Dermis microvascular lymphatic vessel endothelial cell (primary cell): Measurements from ENCODE around the gene CDC37. TPM values are rescaled to one million over a fixed set of nuclear protein-coding genes. Genes with fewer than 3 reads are reported as not detected.
"Not testable (repeated sequence)": the region's sequence is repeated elsewhere in the genome, so short reads cannot be mapped to it uniquely, and the experiment has no call there.

ENCODE experiments used
- DNase-seq, 2 donors: peaks; one replicate each; pipeline versions ENCODE4 v3.0.0 to v3.0.0-alpha.2; 2010; ENCODE audit warnings: low read depth in 2 of 2
- total RNA-seq: library from RNA; depleted of rRNA; stranded (reverse); fragments of >200 nt; gene quantifications from 2 replicates; pipeline ENCODE4 v1.2.1, GENCODE V29; 2014

Gene CDC37
- total RNA-seq, 1 donor from 2014 or later: 219 TPM

DNA sequence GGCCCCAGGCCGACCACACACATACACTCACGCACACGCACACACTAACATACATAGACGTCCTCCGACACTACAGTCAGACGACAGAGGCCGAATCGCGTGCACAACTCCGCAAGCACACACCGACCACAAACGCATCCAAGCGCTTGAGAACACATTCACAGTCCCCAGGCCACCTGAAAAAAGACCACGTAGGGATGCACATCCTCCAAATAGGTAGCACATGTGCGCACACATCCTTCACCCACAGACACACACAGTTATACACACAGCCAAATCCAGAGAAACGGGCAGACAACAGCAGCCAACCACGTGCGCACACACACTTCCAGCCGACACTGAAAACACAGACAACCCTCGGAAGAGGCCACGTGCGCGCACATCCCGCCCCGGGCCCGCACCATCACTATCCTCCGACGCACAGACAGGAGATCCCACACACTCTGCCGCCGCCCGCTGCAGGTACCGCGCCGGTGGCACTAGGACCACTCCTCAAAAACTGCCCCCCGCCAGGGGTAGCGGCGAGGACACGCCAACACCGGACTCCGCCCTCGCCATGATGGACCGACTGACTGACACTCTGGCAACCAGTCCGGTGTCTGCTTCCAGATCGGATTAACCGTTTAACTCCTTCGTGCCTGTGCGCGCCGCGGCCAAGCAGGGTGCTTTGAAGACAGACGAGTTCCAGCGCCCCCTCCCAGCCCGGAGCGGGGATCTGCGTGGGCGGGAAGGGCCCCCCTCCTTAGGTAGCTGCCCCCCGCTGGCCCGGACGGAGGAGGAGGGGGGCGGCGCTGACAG is 16.5 kb upstream of the CDC37 start:
- DNase-seq: peak in 1 of 2 donors; percentile 65

DNA sequence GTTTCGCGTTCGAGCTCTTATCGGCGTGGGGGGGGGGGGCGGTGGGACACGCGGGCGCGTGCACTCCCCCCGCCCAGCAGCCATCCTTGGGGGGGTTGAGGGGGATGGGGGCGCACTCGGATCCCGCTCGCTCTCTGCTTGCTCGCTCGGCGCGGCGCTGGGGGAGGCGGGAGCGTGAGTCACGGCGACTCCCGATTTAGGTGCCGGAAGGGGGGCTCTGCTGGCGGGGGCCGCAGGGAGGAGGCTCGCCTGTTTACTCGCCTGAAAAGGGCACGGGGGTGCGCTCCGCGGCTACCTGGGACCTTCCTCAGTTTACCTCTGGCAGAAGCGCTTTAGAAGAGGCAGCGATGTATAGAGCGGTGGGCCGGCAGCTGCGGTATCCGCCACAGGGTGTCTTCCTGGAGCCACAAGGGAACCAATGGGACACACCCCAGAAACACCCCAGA is 15.9 kb upstream of the CDC37 start:
- no peak for DNase-seq

DNA sequence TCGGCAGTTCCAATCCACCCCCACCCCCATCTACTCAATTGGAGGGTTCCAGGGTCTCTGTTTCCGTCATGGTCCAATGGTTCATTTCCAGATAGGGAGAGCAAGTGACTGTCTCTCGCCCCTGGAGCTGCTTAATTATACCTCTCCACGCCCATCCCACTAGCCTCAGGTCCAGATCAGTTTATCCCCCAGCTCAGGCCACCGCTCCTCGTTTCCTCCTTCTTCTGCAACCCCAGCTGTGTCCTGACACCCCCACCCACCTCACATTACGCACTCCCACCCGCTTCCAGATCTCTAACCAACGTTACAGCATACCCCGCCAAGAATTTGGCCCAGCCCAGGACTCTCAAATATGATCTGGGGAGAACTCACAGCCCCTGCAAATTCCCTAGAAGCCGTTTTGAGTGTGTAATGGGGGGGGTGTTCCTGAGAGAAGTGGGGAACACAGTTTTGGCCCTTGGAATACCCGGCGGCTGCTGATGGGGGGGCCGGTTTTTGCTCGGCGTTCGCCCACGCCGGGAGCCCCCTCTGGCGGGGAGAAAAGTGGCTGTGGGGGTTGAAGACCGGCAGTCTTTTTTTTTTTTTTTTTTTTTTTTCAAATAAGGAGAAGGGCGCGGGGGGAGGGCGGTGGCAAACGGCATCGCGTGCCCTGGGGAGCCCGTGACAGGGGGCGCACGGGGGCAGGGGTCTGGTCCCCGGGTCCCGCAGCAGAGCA is 15.3 kb upstream of the CDC37 start:
- no peak for DNase-seq

DNA sequence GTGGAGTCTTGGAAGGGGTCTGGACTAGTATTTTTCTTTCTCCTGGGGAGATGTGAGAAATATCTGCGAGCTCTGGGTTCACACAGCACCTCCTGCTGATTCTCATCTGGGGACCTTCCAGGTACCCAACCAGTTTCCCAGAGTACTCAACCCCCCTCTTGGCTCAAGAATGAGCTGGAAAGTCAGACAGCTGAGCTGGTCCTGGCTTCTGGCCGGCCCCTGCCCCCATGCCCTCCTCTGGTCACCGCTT is 14.8 kb upstream of the CDC37 start:
- DNase-seq: no peak

DNA sequence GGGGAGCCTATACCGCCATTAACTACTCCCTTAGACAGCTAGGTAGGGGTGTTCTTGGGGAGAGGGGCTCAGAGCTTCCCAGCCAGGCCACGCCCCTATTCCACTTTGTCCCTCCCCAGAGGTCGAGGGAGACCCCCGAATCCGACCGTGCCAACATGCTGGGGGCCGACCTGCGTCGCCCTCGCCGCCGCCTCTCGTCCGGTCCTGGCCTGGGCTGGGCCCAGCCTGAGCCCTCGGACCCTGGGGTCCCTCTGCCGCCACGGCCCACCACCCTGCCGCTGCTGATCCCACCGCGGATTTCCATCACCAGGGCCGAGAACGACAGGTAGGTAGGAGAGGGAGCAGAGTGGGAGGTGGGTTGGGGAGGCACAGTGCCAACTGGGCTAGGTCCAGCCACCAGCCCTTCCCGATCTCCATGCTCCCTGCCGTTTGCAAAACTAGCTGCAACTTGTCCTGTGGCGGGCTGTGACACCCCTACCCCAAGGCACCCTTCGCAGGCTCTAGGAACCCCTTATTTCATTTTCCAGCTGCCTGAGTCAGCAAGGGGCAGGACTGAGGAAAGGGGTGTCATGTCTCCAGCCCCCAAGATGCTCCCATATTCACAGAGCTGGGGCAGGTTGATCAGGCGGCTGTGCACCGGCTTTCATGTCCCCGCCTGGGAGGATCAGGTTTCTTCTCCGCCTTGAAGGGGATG is 14.3 kb upstream of the CDC37 start:
- no peak for DNase-seq

DNA sequence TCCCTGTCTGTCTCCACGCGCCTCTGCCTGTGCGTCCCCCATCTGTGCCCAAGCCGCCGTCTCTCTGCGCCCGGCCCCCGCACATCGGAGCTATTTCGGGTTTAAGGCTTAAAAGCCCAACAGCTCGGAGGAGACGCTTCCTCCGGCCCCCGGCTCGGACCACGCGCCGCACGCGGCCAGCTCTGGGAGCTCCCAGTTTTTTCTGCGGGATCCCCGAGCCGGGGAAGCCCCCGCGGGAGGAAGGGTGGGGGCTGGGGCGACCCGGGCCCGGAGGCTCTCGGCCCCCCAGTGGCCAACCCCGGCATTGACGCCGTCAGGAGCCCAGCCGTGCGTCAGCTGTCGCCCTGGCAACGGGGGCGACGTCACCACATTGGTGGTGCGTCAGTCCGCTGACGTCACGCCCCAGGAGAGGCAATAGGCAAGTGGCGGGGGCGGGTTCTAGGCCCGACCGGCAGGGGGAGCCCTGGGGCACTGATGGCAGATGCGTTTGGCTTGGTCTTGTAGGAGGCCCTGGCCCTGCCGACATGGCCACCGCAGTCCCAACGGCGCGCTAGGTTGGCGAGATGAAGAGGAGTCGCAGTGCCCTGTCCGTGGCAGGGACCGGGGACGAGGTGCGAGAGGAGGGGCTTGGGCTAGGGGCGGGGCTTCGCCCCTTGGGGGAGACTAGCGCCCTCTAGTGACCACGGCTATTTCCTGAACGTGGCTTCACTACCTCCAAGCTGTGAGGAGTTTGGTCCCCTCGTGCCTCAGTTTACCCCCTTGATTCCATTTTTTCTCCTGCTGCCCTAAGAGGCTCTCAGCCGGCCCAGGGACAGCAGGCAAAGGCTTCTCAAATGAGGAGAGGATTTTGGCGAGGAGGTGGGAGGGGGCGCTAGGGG is 13.3 kb upstream of the CDC37 start:
- peak; percentile 58 to 82 for DNase-seq

DNA sequence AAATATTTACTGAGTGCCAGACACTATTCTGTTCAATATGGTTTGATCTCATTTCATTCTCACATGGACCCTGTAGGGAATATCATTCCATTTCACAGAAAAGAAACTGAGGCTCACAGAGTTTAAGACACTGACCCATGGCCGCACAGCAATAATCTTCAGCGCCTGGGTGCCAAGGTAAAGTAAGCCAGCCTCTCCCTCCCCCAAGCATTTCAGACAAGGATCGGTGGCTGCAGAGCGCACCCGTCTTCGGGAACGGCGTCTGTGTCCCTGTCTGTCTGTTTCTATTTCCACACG is 12.7 kb upstream of the CDC37 start:
- DNase-seq: no peak

DNA sequence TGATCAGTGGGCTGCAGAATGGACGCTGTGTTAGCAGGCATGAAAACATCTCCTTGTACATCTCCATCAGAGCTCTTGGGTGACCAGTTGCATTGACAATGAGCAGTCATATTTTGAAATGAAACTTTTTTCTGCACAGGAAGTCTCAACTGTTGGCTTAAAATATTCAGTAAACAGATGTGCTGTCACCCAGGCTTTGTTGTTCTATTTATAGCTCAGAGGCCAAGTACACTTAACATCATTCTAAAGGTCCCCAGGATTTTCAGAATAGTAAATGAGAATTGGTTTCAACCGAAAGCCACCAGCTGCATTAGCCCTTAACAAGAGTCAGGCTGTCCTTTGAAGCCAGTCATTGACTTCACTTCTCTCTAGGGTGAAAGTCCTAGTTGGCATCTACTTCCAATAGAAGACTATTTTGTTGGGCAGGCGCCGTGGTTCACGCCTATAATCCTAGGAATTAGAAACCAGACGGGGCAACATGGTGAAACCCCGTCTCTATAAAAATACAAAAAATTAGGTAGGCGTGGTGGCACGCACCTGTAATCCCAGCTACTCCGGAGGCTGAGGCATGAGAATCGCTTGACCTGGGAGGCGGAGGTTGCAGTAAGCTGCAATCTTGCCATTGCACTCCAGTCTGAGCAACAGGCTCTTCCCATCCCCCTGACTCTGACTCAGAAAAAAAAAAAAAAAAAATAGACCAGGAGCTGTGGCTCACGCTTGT is 9.1 kb upstream of the CDC37 start:
- no peak for DNase-seq

DNA sequence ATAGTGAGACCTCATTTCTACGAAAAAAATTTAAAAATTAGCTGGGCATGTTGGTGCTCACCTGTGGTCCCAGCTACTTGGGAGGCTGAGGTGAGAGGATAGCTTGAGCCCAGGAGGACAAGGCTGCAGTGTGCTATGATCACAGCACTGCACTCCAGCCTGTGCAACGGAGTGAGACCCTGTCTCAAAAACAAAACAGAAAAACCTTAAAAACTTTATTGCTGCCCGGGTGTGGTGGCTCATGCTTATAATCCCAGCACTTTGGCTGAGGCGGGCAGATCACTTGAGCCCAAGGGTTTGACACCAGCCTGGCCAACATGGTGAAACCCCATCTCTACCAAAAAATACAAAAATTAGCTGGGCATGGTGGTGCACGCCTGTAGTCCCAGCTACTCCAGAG is 7.9 kb upstream of the CDC37 start:
- not testable (repeated sequence) for DNase-seq

DNA sequence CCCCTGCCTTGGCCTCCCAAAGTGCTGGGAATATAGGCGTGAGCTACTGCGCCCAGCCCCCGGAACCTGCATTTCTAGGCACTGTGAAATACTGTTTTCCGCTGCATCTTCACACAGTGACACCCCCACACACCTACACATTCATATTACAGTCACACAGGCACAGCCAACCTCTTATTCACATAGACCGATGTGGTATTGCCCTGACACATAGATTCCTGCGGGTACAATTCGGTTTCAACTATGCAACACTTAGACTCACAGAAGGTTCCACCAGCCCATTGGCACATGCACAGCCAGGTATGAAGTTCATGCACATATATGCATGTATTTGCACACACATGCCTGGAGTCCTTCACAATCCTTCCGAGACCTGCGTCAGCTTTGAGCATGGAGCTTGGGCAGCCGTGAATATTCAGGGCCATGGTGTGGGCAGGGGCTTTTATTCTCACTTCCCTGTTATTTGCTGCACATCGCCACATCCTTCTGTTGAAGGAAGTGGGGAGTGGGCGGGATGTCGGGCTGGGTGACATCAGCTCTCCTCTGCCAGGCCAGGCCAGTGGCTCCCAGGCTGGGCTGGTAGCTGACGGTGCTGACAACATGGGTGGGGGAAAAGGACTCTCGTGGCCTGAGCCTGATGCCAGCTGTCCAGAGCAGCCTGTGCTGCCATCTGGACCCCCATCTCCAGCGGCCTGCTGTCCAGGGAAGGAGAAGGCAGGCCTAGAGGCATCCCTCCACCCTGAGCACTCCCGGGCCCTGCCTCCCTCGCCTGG is 5.4 kb upstream of the CDC37 start:
- no peak for DNase-seq

DNA sequence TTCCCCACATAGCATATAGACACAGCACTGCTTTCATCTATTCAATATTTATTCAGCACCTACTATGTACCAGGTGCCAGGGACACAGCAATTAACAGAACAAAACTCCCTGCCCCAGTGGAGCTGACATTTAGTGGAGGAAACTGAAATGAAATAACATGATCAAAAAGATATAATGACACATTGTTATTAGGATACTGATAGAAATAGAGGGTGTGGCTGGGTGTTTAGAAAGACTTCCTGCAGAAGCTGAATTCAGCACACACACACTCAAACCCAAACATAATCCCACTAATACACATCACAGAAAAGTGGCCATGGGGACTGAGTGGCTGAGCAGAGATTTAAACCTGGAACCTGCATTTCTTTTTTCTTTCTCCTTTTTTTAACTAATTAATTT is 3.8 kb upstream of the CDC37 start:
- no peak for DNase-seq

DNA sequence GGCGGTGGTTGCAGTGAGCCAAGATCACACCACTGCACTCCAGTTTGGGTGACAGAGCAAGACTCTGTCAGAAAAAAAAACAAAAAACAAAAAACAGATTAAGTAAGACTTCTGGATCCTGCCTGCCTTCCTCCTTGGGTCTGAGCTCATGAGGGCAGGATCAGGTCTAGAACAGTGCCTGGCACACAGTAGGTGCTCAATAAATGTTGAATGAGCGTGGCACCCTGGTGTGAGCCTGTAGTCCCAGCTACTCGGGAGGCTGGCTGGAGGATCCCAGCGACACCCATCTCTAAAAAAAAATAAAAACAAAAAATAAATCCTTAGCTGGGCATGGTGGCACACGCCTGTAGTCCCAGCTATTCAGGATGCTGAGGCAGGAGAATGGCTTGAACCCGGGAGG is 2.8 kb upstream of the CDC37 start:
- DNase-seq: no peak

DNA sequence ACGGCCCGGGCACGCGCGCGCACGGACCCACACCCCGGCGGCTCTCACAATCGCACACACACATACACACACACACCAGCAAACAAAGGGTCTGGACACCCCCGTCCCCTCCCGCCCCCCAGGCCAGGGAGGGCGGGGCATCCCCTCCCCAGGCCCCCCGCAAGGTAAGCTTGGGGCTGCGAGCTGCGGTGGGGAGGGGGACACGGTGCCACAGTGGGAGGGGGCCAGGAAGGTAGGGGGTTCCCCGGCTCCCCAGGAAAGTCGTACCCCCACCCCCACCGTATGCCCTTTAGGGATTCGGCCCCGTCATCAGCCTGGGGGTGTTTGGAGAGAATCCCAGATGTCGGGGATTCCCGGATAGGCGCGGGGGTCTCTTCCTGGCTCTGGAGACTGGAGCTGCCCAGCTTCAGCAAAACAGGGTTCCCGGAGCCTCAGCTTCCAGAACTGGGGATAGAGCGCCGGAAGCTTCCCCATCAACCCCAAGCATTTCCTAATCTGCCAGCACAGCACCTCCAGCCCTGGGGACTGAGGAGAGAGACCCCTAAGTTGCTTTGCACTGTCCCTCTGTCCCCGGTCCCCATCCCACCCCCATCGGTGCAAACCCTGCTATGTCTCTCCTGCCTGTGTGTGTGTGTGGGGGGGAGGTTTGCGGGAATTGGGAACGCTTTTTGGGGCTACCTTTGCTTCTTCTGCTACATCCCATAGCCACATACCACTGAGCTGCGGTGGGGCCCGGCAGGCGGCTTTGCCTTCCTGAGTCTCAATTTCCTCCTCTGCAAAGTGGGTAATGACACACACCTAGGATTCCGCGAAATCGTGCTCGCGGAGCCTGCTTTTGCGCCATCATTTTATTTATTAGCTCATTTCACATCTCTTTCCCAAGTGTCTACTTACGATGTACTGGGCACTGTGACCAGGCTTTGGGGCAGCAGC is 1.8 kb upstream of the CDC37 start:
- no peak for DNase-seq

DNA sequence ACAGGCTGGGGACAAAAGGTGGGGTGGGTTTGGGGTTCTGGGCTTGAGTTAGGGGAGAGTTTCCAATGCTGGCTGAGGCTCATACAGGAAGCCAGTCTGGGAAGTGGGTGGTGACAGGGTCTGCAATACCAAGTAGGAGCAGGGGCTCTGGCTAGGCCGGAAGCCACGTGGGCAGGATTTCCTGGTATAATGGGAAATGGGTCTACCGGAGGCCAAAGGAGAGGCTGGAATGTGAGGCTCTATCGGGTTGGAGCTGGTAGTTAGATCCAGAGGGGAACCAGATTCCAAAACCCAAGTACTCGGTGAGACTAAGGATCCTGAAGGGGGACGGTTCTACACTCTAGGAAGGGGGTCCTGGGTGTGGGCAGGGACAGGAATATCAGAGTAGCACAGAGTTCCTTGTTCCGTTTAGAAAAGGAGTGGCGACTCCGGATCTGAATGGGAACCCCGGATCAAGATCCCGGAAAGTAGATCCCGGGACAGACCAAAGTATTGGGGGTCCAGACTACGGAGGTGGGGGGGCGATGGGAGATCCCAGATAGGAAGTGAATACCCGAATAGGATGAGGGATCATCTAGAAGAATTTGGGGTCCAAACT is 802 bp downstream of the CDC37 start:
- DNase-seq: peak; percentile 82 to 86

DNA sequence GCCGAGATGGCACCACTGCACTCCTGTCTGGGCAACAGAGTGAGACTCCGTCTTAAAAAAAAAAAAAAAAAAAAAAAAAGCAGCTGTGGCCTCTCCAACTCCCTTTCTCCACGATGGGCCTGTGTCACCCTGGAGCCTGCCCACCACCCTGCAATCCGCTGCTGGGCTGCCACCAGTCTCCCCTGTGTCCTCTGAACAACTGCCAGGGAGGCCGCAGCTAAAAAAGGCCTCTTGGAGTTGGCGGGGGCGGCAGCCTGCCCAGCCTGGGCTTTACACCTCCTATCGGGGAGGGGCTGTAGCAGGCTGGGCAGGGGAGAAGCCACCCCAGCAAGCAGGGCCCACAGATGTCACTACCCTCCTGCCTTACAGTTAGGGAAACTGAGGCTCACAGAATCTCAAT is 3.5 kb downstream of the CDC37 start:
- no peak for DNase-seq

DNA sequence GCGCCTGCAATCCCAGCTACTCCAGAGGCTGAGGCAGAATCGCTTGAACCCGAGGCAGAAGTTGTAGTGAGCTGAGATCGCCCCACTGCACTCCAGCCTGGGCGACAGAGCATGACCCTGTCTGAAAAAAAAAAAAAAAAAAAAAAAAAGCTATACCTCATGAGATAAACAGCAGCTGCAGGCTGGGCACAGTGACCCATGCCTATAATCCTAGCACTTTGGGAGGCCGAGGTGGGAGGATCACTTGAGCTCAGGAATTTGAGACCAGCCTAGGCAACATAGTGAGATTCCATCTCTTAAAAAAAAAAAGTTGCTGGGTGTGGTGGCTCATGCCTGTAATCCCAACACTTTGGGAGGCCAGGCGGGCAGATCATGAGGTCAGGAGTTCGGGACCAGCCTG is 4.0 kb downstream of the CDC37 start:
- DNase-seq: not testable (repeated sequence)

DNA sequence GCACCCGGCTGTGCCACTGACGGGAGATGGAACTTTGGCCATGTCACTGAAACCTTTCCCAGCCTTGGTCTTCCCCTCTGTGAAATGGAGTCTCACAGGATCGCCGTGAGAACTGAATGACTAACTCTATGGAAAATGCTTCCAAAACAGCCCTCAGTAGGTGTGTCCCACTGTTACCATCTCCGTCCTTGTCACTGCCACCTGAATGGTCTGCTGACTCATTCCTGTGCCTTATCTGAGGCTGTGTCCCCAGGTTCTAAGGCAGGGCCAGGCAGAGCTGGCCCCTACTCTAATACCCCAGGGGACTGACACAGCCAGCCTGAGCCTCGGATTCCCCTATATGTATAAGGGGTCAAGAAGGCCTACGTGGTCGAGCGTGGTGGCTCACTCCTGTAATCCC is 4.5 kb downstream of the CDC37 start:
- no peak for DNase-seq

DNA sequence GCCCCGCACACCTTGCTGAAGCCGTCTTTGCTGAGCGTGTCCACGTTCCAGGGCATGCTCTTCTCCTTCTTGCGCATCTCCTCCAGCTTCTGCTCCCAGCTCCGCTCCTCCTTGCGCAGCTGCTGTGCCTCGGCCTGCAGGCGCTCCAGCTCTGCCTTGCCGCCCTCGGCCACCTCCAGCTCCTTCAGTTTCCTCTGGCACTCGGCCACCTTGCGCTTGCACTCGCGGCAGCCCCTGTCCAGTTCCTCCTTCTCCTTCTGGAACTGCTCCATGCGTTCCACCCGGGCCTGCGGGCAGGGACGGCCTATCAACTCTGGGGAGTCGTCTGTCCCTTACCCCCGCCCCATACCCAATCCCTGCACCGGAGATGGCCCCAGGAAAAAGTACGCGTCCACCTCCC is 7.4 kb downstream of the CDC37 start:
- DNase-seq: no peak

DNA sequence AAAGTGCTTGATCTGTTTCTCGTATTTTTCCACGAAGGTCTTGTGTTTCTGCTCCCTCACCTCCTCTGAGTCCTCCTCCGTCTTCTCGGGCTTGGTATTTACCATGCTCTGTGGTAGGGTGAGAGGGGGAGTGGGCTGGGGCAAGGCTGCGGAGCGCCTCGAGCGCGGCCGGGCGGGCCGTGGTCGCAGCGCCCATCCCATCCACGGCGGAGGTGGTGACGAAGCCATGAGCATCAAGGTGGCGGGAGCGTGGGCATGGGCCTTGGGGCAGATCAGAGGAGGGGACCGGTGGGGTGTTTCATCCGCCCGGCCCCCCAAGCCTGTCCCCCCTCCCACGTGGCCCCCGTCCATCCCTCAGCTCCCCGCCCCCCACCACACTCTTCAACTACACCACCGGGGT is 7.9 kb downstream of the CDC37 start:
- DNase-seq: no peak
